ENCODE data around the gene PRKG1.

DNA sequence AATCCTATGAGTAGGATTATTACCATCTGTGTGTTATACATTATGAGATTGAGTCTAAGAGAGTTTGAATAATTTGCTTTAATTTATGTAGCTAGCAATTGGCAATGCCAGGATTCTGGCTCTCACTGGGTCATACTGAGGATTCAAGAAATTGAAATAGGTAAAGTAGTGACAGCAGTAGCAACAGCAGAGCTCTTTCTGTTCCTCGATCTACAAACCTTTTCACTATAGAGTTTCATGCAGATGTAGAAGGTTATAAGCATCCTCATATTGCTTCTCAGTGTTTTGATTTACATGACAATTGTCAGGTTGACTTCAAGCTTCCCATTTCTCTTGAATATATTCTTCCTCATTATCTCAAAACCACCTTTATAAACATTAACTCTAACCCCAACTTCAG lies 919.2 kb downstream of the PRKG1 start:
- TF ChIP-seq, protein P1, sequence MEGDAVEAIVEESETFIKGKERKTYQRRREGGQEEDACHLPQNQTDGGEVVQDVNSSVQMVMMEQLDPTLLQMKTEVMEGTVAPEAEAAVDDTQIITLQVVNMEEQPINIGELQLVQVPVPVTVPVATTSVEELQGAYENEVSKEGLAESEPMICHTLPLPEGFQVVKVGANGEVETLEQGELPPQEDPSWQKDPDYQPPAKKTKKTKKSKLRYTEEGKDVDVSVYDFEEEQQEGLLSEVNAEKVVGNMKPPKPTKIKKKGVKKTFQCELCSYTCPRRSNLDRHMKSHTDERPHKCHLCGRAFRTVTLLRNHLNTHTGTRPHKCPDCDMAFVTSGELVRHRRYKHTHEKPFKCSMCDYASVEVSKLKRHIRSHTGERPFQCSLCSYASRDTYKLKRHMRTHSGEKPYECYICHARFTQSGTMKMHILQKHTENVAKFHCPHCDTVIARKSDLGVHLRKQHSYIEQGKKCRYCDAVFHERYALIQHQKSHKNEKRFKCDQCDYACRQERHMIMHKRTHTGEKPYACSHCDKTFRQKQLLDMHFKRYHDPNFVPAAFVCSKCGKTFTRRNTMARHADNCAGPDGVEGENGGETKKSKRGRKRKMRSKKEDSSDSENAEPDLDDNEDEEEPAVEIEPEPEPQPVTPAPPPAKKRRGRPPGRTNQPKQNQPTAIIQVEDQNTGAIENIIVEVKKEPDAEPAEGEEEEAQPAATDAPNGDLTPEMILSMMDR (IDR thresholded peaks at IDR 0.05; ENCODE audit: insufficient read depth, low read length) = no peak
- TF ChIP-seq, protein P2, sequence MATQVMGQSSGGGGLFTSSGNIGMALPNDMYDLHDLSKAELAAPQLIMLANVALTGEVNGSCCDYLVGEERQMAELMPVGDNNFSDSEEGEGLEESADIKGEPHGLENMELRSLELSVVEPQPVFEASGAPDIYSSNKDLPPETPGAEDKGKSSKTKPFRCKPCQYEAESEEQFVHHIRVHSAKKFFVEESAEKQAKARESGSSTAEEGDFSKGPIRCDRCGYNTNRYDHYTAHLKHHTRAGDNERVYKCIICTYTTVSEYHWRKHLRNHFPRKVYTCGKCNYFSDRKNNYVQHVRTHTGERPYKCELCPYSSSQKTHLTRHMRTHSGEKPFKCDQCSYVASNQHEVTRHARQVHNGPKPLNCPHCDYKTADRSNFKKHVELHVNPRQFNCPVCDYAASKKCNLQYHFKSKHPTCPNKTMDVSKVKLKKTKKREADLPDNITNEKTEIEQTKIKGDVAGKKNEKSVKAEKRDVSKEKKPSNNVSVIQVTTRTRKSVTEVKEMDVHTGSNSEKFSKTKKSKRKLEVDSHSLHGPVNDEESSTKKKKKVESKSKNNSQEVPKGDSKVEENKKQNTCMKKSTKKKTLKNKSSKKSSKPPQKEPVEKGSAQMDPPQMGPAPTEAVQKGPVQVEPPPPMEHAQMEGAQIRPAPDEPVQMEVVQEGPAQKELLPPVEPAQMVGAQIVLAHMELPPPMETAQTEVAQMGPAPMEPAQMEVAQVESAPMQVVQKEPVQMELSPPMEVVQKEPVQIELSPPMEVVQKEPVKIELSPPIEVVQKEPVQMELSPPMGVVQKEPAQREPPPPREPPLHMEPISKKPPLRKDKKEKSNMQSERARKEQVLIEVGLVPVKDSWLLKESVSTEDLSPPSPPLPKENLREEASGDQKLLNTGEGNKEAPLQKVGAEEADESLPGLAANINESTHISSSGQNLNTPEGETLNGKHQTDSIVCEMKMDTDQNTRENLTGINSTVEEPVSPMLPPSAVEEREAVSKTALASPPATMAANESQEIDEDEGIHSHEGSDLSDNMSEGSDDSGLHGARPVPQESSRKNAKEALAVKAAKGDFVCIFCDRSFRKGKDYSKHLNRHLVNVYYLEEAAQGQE (IDR thresholded peaks at IDR 0.05; ENCODE audit: insufficient replicate concordance, low read depth) = no peak

All from HL-60 (cell line).